GM19395 (cell line): ENCODE results near the gene NTN5.
"Not testable (repeated sequence)": the region's sequence is repeated elsewhere in the genome, so short reads cannot be mapped to it uniquely, and the experiment has no call there.

Source experiments
- ATAC-seq: cut with Tn5 transposase; IDR thresholded peaks from one replicate; pipeline ENCODE4 v1.9.1; 2021; ENCODE audit warnings: mild to moderate bottlenecking, moderate library complexity; ENCODE audit not compliant: unreplicated experiment

Gene NTN5

DNA sequence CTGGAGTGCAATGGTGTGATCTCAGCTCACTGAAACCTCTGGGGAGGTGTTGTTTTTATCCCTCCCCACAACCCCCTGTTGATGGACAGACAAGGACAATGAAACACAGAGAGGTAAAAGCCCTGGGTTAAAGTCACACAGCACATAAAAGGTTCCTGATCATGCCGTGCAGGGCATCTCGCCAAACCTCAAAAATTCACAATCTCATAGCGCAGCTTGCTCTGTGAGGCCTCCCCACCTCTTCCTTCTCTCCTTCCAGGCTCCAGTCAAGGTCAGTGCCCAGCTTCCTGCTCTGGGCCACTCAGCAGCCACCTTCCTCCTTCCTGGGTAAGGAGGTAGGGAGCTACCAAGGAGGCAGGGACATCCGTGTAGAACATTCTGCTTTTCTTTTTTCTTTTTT is 25.2 kb upstream of the NTN5 start:
- ATAC-seq, result no peak

DNA sequence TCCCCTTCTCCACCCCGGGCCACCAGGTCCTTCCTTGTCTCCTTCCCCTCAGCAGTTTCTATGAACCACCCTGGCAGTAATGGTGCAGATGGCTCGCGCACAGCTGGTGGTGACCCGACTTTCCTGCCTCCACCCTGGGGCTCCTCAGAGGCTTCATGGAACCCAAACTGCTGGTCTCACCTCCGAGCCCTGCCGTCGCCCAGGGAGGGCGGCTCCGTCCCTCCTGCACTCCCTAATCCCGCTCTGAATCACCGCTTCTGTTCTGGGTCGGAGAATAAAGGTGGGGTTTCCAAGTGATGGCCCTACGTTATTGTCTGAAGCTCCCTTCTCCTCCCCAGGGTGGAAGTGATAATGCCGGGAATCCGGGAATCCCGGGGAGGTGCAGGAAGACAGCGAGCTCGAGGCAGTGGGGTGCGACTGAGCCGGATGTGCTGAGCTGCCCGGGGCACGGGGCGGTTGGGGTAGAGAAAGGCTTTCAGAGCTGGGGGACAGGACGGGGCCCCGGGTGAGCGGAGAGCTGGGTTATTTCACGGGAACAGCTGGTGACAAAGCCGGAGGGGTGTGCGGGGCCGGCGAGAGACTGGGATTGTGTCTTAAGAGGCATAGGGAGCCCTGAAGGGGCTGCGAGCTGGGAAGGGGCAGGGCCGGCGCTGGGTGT is 23.7 kb upstream of the NTN5 start:
- no peak for ATAC-seq

DNA sequence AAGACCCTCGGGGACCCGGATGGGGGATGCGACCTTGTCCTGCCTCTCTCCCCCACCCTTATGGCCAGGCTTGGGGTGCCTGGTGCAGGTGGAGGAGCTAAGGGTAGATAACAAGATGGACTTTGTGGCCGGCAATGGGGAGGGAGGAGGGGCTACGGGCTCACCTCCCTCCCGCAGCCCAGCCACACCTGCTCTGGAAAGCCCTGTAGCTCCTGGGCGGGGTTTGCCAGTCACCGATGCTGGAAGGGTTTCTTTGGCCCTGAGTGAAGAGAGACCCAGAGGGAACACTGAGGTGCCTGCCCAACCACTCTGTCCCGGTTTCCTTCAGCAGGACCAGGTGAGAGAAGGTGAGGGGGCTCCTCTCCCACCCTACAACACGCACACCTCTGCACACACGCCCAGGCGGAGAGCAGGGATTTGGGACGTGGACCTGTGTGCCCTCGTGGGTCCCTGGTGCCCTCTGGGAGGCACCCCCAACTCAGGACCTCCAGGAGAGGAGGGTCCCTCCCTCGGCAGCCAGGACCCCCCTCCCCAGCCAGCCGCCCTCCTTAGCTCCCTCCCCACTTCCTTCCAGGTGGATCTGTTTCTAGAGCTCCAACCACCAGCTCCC is 23.0 kb upstream of the NTN5 start, which contains the start of gene FUT2:
Gene FUT2, plus strand, starts transcription at position 229 of the 610 bp plus-strand sequence. CDS start 6,986 bp downstream, outside the sequence.
- ATAC-seq, result no peak

DNA sequence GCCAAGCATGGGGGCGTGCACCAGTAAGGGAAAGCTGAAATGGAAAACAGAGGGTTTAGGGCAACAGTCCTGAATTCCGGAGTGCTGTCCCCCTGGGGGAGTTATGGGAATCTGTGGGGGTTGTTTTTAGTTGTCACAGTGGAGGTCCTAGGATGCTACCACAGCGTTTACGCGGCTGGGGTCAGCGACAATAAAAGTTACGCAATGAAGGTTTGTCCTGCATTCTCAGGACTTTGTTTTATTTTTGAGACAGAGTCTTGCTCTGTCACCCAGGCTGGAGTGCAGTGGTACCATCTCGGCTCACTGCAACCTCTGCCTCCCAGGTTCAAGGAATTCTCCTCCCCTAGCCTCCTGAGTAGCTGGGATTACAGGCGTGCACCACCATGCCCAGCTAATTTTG is 20.8 kb upstream of the NTN5 start:
- not testable (repeated sequence) for ATAC-seq

DNA sequence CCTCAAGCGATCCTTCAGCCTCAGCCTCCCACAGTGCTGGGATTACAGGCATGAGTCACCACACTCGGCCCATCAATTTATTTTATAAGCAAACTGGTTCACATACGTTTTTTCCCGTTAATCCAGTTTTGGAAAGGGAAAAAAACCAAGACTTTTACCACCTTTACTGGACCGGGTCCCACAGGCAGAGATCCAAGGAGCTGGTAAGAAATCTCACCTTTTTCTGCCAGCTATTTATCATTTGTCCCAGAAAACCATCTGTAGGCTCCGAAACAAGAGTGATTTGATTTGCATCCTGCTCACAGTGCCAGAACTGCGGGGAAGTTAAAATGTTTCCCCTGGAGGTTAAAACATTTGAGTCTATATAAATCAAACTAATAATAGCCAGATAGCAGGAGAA is 16.6 kb upstream of the NTN5 start:
- no peak for ATAC-seq

DNA sequence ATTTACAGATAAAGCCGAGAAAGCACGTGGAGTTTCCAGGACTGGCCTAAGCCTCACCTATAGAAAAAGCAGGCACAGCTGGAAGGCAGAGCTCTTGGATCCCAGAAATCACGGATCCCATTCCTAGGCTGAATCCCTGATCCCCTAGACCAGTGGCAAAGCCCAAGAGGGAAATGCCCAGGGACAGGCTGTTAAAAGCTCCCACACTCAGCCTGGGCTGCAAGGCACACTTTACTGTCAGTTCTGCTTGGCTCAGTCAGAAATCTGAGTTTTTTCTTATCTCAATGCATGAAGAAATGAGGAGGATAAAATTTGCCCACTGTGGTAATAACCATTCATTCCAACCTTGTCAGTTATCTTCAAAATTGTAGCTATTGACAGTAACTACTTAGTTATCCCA is 15.0 kb upstream of the NTN5 start:
- ATAC-seq, result no peak

DNA sequence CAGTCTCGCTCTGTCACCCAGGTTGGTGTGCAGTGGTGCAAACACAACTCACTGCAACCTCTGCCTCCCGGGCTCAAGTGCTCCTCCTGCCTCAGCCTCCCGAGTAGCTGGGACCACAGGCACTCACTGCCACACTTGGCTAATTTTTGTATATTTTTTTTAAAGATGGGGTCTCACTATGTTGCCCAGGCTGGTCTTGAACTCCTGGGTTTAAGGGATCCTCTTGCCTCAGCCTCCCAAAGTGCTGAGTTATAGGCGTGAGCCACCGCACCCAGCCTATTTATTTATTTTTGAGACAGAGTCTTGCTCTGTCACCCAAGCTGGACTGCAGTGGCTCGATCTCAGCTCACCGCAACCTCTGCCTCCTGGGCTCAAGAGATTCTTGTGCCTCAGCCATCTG is 13.8 kb upstream of the NTN5 start:
- not testable (repeated sequence) for ATAC-seq

DNA sequence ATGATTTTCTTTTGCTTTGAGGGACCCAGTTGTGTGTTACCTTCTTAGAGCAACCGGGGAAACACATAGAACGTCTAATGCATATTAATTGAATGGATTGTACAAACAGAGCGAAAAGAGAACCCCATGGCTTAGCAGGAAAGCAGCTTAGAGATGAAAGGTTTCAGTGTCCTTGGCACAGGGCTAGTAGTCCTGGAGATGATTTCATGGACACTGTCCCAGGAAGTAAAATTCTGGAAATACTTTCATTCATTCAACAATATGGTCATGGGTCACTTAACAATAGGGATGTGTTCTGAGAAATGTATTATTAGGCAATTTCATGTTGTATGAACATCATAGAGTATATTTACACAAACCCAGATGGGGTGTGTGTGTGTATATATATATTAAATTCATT is 13.3 kb upstream of the NTN5 start:
- ATAC-seq, result no peak

DNA sequence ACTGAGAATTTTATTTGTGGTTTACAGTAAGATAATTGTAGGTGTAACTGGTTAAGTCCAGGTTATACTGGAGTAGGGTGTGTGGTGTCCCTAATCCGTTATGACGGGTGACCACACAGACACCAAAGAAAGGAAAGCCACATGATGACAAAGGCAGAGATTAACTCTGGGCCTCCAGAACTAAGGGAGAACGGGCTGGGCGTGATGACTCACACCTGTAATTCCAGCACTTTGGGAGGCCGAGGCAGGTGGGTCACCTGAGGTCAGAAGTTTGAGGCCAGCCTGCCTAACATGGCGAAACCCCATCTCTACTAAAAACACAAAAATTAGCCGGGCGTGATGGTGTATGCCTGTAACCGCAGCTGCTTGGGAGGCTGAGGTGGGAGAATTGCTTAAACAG is 12.8 kb upstream of the NTN5 start:
- no peak for ATAC-seq

DNA sequence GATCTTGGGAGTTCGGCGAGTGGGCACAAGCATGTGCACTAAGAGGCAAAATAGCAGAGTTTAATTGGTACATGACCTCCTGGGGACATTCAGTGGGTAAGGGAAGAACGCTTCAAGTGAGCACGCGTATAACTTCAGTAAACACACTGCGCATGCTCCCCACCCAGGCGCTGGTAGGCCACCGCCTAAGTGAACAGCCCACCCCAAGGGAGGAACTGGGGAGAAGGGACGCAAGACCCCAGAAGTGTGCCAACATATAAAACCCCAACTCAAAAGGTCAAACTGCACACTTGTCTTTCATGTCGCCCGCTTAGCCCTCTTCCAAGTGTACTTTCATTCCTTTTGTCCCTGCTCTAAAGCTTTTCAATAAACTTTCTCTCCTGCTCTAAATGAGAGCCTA is 10.5 kb upstream of the NTN5 start:
- no peak for ATAC-seq

DNA sequence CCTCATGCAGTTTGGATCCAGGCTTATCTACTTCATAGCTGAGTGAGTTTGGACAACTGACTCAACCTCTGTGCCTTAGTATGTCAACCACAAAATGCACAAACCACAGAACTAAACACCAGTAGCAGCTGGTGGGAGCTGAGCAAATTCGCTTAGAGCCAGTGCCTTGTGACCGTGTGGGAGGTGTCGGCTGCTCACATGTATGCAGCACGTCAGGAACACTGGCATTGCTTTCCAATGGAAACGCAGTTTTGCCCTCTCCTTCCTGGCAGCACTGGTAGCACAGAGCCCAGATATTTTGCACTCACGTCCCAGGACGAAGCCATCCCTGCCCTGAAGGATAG is 8.3 kb upstream of the NTN5 start:
- no peak for ATAC-seq

DNA sequence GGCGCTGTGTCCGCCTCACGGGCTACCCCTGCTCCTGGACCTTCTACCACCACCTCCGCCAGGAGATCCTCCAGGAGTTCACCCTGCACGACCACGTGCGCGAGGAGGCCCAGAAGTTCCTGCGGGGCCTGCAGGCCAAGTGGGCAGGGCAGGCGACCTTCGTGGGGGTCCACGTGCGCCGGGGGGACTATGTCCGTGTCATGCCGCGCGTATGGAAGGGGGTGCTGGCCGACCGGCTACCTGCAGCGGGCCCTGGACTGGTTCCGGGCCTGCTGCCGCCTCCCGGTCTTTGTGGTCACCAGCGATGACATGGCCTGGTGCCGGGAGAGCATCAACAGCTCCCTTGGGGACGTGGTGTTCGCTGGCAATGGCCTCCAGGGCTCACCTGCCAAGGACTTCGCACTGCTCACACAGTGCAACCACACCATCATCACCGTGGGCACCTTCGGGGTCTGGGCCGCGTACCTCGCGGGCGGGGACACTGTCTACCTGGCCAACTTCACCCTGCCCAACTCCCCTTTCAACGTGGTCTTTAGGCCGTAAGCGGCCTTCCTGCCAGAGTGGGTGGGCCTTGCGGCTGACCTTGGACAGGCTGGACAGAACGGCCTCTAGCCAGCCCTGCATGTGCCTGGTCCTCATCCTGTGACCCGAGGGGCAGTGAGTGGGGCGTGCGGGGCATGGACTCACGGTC is 7.8 kb upstream of the NTN5 start:
- no peak for ATAC-seq

DNA sequence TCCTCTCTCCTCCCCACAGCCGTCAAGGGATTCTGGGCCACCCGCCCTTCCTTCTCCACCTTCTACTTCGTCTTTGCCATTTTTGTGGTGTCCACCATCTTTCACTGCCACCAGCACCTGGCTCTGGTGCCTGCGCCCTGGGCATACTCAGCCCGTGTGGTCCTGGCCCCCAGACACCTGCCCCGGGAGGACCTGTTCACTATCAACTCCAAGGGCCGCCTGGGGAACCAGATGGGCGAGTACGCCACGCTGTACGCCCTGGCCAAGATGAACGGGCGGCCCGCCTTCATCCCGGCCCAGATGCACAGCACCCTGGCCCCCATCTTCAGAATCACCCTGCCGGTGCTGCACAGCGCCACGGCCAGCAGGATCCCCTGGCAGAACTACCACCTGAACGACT is 7.2 kb upstream of the NTN5 start:
- not testable (repeated sequence) for ATAC-seq

DNA sequence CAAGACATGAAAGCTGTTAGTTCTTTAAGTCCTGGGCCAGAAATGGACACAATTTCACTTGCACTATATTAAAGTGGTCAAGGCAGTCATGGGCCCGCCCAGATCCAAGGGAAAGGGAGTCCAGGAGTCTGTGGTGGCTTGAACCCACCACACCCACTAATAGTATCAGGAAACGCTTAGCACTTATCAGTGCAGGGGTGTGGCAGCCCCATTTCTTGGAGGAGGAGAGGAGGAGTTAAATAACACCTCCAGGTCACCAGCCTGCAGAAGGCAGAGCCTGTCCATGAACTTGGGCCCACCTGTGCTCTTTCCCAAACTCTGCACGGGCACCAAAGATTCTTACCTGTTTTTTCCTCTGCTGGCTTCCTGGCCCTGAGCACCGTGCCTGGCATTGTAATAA is 5.4 kb upstream of the NTN5 start:
- no peak for ATAC-seq

DNA sequence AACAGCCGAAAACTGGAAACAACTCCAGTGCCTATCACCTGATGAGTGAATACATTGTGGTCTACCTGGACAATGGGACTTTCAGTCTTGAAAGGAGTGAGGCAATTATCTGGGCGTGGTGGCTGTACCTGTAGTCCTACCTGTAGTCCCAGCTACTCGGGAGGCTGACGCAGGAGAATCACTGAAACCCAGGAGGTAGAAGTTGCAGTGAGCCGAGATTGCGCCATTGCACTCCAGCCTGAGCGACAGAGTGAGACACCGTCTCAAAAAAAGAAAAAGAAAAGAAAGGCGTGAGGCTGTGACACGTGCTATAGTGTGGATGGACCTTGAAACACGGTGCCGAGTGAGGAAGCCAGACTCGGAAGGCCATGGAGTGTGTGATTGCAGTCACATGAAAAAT is 4.1 kb upstream of the NTN5 start:
- no peak for ATAC-seq

DNA sequence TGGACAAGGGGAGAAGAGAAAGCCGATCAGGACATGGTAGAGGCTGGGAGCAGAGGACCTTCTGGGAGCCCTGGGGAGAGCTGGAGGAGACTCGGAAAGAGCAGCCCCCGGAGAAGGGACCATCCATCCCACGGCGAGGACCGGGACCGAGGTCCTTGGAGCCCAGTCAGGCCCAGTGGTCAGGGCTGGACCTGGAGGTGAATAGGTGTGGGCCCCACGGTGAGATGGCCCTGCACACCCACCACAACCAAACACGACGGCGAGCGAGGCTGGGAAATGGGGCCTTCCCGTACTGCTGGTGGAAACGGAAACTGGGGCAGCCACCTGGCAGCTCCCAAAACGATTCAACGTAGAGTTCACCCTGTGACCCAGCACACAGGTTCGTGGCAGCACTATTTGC is 3.7 kb upstream of the NTN5 start:
- ATAC-seq, result no peak

DNA sequence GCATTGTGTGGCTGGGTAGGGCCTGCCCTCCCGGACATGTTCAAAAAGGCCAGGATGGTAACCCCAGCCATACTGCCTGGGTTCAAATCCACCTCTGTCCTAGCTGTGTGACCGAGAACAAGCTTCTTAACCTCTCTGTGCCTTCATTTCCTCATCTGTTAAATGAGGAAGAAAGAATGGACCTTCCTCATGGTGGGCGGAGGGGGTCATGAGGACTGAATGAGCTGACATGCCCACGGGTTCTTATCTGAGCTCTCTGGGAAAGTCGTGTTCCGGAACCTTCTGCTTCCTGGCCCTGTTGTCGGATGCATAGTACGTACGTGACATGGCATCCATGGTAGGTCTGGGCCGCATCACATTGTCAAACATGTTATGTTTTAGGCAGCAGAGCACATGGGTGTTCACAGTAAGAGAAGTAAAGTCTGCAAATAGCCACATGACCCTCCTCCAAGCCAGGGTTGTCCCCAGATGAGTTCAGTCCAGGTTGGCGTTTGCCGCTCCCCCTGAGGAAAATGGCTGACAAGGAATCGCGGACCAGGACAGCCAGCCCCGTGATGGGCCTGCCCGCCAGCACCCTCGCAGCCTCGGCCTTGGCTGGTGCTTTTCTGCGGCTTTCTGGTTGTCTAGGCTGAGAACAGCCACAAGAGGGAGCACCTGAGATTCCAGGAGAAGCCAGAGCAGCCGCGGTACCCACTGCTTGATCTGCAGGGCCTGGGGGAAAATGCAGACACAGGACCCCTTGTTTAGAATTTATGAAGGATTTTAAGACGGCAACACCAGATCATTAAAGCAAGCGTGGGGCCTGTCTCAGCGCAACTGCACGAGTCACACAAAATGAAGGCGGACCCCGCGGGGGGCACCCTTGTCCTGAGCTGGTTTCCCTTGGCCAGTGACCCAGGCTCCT is 2.4 kb upstream of the NTN5 start:
- no peak for ATAC-seq

DNA sequence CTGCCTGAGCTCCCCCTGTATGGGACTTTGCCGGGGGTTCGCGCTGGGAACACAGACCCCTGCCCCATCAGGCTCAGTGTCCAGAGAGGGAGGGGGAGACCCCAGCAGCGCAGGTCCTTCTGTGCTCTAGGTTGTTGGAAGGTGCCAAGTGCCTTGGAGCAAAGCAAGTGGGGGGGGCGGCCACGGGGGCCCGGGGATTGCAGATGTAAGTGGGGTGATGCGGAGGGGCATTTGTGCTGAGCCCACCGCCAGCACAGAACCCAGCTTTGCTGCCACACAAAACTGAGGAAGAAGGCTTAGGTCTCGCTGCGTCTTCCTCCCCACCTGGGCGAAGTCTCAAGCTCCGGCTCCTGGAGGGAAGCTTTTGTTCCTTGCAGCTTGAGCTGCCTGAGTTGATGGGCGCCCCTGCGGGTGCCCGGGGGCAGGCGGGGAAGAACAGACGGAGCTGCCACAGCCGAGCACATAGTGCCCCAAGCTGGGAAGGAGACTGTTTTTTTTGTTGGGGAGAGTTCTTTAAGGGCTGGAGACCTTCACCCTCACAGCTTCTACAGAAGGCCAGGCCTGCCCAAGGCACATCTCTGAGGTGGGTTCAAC is 1.5 kb upstream of the NTN5 start:
- ATAC-seq, result no peak

DNA sequence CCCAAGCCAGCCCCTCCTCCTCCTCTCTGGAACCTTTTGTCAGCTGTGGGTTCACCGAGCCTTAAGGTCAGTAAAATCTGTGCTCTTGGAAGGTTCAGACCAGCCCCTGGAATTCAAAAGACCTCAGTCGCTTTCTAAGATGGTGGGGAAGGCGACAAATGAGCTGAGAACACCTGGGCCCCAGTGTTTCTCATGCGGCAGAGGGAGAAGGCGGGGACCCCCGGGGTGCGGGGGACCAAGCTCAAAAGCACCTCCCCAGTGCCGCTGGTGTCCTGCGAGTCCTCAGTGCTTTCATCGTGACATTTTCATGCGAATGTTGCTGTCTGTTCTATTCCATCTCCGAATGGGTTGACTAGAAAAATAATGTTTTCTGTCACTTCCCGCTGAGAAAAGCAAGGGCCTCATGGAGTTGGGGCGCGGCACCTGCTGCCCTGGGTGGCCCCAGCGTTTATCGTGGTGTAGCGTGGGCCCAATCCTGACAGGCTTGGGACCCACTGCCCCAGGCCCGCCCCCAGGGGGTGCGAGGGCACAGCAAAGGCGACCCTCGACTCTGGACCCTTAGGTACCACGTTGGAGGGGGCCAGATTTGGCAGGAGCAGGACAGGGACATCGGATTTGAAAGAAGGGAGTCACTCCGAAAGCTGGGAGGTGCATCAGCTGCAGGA is 751 bp upstream of the NTN5 start:
- no peak for ATAC-seq

DNA sequence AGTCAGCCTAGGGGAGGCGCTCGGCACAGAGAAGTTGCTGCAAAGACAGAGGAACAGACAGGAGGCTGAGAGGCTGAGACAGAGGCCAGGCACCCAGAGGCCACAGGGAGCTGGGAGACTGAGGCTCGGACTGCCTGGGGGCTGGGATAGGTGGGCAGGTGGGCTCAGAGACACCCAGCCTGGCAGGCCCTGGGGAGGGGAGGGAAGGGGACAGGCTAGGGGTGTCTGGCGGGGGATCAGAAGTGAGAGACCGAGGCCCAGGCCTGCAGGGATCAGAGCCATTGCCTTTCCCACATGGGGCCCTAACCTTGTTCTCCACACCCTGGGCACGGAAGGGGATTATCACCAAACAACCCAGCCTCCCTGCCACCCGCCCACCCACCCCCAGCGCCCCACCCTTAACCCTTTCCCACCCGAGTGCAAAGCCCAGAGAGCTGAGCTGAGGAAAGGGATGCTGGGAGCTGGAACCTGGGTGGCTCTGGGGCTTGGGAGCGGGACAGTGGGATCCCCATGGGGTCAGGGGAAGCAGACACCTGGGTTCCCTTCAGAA is 1.3 kb downstream of the NTN5 start:
- no peak for ATAC-seq
